CD4-positive, alpha-beta T cell (primary cell): ENCODE data around the gene MCC. TPM values are rescaled to one million over a fixed set of nuclear protein-coding genes. Genes with fewer than 3 reads are reported as not detected.

ENCODE experiments used
- ATAC-seq: fragments of 200-7000 bp; cut with Tn5 transposase; one replicate; pipeline ENCODE4 v1.10.0; 2022; ENCODE audit warnings: mild to moderate bottlenecking; ENCODE audit not compliant: poor library complexity
- CTCF ChIA-PET: fragments of 350-600 bp; sonication (Branson Sonifier 250); formaldehyde crosslinking; loops from one replicate; lab custom pipeline; 2021; ENCODE audit warnings: antibody characterized with exemption, inconsistent platforms; lab: Charles Lee
- POLR2A ChIA-PET: fragments of 350-600 bp; sonication (Branson Sonifier 250); formaldehyde crosslinking; loops from one replicate; lab custom pipeline; 2021; ENCODE audit warnings: antibody characterized with exemption, inconsistent platforms; lab: Charles Lee
- DNase-seq, 14 experiments: peaks; one replicate each; pipeline ENCODE4 v3.0.0-alpha.2; 2013 to 2020; ENCODE audit warnings: mixed read lengths in 2 of 14
- H3K27ac ChIP-seq, 2 donors: one replicate each; pipeline versions ENCODE4 v1.5.1 to v1.7.0; 2013; ENCODE audit warnings: low read length in 2 of 2, low read depth in 1 of 2, mild to moderate bottlenecking in 1 of 2
- H3K27me3 ChIP-seq, 2 experiments: 1 replicate in 1 of 2; 2 replicates in 1 of 2; pipeline versions ENCODE4 v1.6.1 to v1.7.0; 2013; ENCODE audit warnings: low read length in 2 of 2, control low read depth in 1 of 2, mild to moderate bottlenecking in 1 of 2, moderate library complexity in 1 of 2; ENCODE audit not compliant: insufficient read depth in 2 of 2, control insufficient read depth in 1 of 2
- H3K36me3 ChIP-seq: one replicate; pipeline ENCODE4 v1.6.1; 2013; ENCODE audit warnings: low read length, control low read depth; ENCODE audit not compliant: insufficient read depth
- H3K4me1 ChIP-seq: one replicate; pipeline ENCODE4 v1.6.1; 2013; ENCODE audit warnings: low read length, control low read depth; ENCODE audit not compliant: insufficient read depth
- H3K4me3 ChIP-seq: one replicate; pipeline ENCODE4 v1.5.1; 2013; ENCODE audit warnings: mild to moderate bottlenecking, low read length, moderate library complexity
- H3K9me3 ChIP-seq, 2 experiments: 1 replicate in 1 of 2; 2 replicates in 1 of 2; pipeline versions ENCODE4 v1.6.1 to v1.7.0; 2013; ENCODE audit warnings: low read length in 2 of 2, mild to moderate bottlenecking in 2 of 2, control low read depth in 1 of 2, moderate library complexity in 1 of 2; ENCODE audit not compliant: control insufficient read depth in 1 of 2, insufficient read depth in 1 of 2
- H3K27ac Mint-ChIP-seq: one replicate; pipeline ENCODE4 v1.8.0; 2020; ENCODE audit warnings: mixed read lengths
- H3K27me3 Mint-ChIP-seq: one replicate; pipeline ENCODE4 v1.8.0; 2021; ENCODE audit warnings: mixed read lengths
- H3K36me3 Mint-ChIP-seq: one replicate; pipeline ENCODE4 v1.8.0; 2021; ENCODE audit warnings: low read depth, mixed read lengths
- H3K4me1 Mint-ChIP-seq: one replicate; pipeline ENCODE4 v1.8.0; 2021; ENCODE audit warnings: low read depth, mixed read lengths
- H3K4me3 Mint-ChIP-seq: one replicate; pipeline ENCODE4 v1.8.0; 2020; ENCODE audit warnings: mild to moderate bottlenecking, mixed read lengths
- H3K9me3 Mint-ChIP-seq: one replicate; pipeline ENCODE4 v1.8.0; 2020; ENCODE audit warnings: mixed read lengths
- intact Hi-C, 2 experiments: fragments of 100-400 bp; cut with DNase I in 1 of 2; cut with micrococcal nuclease in 1 of 2; formaldehyde crosslinking; loops; one replicate each; pipeline versions ENCODE4 v1.15.1 to v1.9.0; 2023 to 2025; cut with DNase I, micrococcal nuclease
- total RNA-seq, 174 experiments: library from RNA in 2 of 174; stranded (reverse) in 2 of 174; gene quantifications; one replicate each; pipeline ENCODE4 v1.2.3 and lab custom pipeline; 2021 to 2026
- TF ChIP-seq, protein P1 (sequence below): fragments of 200-600 bp; IDR thresholded peaks from one replicate; pipeline ENCODE4 v1.8.0; 2022; ENCODE audit warnings: antibody characterized with exemption, mild to moderate bottlenecking

MCC gene
- total RNA-seq, 2 experiments from 2014 or later: 3.2 to 3.3 TPM

GRCh38 chr5:113034182-113034773, 454.0 kb downstream of the MCC start:
- Histone ChIP-seq H3K27me3 (no peaks in the 10 kb centered on the region), H3K4me3 (no peak overlapping the region), H3K9me3 (no peaks in the 10 kb centered on the region), H3K4me1 (no peaks in the 10 kb centered on the region), H3K27ac (no peak overlapping the region), H3K36me3 (no peaks in the 10 kb centered on the region)
- Mint-ChIP-seq H3K27me3 (no peaks in the 10 kb centered on the region), H3K4me3 (no peak overlapping the region), H3K36me3 (peaks cover 2% of the 10 kb centered on the region), H3K4me1 (no peaks in the 10 kb centered on the region), H3K27ac (no peak overlapping the region), H3K9me3 (no peaks in the 10 kb centered on the region)
- TF ChIP-seq, protein P1, sequence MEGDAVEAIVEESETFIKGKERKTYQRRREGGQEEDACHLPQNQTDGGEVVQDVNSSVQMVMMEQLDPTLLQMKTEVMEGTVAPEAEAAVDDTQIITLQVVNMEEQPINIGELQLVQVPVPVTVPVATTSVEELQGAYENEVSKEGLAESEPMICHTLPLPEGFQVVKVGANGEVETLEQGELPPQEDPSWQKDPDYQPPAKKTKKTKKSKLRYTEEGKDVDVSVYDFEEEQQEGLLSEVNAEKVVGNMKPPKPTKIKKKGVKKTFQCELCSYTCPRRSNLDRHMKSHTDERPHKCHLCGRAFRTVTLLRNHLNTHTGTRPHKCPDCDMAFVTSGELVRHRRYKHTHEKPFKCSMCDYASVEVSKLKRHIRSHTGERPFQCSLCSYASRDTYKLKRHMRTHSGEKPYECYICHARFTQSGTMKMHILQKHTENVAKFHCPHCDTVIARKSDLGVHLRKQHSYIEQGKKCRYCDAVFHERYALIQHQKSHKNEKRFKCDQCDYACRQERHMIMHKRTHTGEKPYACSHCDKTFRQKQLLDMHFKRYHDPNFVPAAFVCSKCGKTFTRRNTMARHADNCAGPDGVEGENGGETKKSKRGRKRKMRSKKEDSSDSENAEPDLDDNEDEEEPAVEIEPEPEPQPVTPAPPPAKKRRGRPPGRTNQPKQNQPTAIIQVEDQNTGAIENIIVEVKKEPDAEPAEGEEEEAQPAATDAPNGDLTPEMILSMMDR: no peak
- no peak for DNase-seq
- intact Hi-C loops: no loop called here
- ChIA-PET CTCF (no interaction called here), POLR2A (interaction anchor here (1.2 kb wide), 1 partner anchor 38 kb away, joined by 3 read pairs; no protein-coding TSS in a partner anchor)
- ATAC-seq: no peak

DNA sequence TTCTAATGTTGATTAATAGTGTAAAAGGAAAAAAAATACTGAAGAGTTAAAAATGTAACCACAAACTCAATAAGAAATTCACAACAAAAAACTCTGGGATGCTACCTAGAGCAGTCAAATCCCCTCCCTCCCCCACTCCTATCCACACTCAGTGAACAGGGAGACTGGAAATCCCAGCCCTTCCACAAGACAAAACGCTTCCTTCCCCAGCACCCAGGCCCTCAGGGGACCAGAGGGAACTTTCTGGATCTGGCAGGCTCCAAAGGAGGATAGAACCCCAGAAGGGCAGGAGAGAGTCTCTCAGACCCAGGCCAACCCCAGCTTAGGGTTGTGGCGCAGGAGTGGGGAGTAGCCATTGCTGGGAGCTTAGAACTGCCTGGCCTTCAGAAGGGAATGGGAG, 456.7 kb downstream of the MCC start:
- Histone ChIP-seq H3K4me1 (no peaks in the 10 kb centered on the region), H3K27ac (no peak overlapping the region), H3K27me3 (no peaks in the 10 kb centered on the region), H3K4me3 (no peak overlapping the region), H3K36me3 (peaks cover 15% of the 10 kb centered on the region), H3K9me3 (no peaks in the 10 kb centered on the region)
- intact Hi-C loops: no loop called here
- ChIA-PET CTCF (no interaction called here), POLR2A (interaction anchor here (0.8 kb wide), 1 partner anchor 30 kb away, joined by 3 read pairs; no protein-coding TSS in a partner anchor)
- no peaks in the 10 kb centered on the region for H3K4me1 Mint-ChIP-seq
- no peak overlapping the region for H3K4me3 Mint-ChIP-seq
- H3K27me3 Mint-ChIP-seq: no peaks in the 10 kb centered on the region
- TF ChIP-seq, protein P1: no peak
- H3K9me3 Mint-ChIP-seq: no peaks in the 10 kb centered on the region
- H3K36me3 Mint-ChIP-seq: peaks cover 26% of the 10 kb centered on the region
- no peak for ATAC-seq
- no peak overlapping the region for H3K27ac Mint-ChIP-seq
- DNase-seq: no peak

- no peaks in the 10 kb centered on the region for H3K9me3 Mint-ChIP-seq
- H3K27ac ChIP-seq: no peak overlapping the region
- H3K27me3 Mint-ChIP-seq: no peaks in the 10 kb centered on the region
- H3K27me3 ChIP-seq: no peaks in the 10 kb centered on the region
- no peak overlapping the region for H3K27ac Mint-ChIP-seq
- no peaks in the 10 kb centered on the region for H3K4me1 ChIP-seq
- POLR2A ChIA-PET: interaction anchor here (0.8 to 1.8 kb wide), 2 partner anchors 30 to 55 kb away, joined by 3 to 4 read pairs; partner anchors contain the start of gene DCP2
- CTCF ChIA-PET: no interaction called here
- no peaks in the 10 kb centered on the region for H3K9me3 ChIP-seq
- no peak overlapping the region for H3K4me3 Mint-ChIP-seq
- peaks cover 1% of the 10 kb centered on the region for H3K4me1 Mint-ChIP-seq
- DNase-seq: no peak
- TF ChIP-seq, protein P1: no peak
- no peak for ATAC-seq
- peaks cover 30% of the 10 kb centered on the region for H3K36me3 Mint-ChIP-seq
- intact Hi-C loops: no loop called here
- H3K36me3 ChIP-seq: peaks cover 15% of the 10 kb centered on the region
- H3K4me3 ChIP-seq: no peak overlapping the region
Observed at GRCh38 chr5:113031104-113031503, 457.1 kb downstream of the MCC start.
